HL-60 (cell line): ENCODE results near the gene ARHGAP33.

Source experiments
- DNase-seq, 2 experiments: peaks; one replicate each; pipeline ENCODE4 v3.0.0-alpha.2; 2010 to 2020; ENCODE audit warnings: low read depth in 1 of 2, low spot score in 1 of 2
- H3K27ac ChIP-seq: fragments of 250-450 bp; sonication (Bioruptor Pico); replicated peaks from 2 replicates; pipeline ENCODE4 v1.5.1; 2020; ENCODE audit warnings: mild to moderate bottlenecking, moderate library complexity
- H3K27me3 ChIP-seq: fragments of 250-450 bp; sonication (Bioruptor Pico); 2 replicates; pipeline ENCODE4 v1.5.1; 2021; ENCODE audit warnings: mild to moderate bottlenecking, moderate library complexity; ENCODE audit not compliant: insufficient read depth, poor library complexity, severe bottlenecking
- H3K4me3 ChIP-seq: replicated peaks from 2 replicates; pipeline ENCODE4 v1.5.1; 2011; ENCODE audit warnings: mild to moderate bottlenecking, control low read depth, low read length; ENCODE audit not compliant: insufficient read depth
- GABPA ChIP-seq: IDR thresholded peaks from 2 replicates; pipeline ENCODE4 v1.6.1; 2012; ENCODE audit warnings: low read depth
- POLR2AphosphoS5 ChIP-seq: IDR thresholded peaks from 2 replicates; pipeline ENCODE4 v1.6.1; 2012; ENCODE audit warnings: low read depth
- SPI1 ChIP-seq: IDR thresholded peaks from 2 replicates; pipeline ENCODE4 v1.6.1; 2012; ENCODE audit warnings: low read depth, mild to moderate bottlenecking, borderline replicate concordance
- TF ChIP-seq, protein P1 (sequence below): IDR thresholded peaks from 2 replicates; pipeline ENCODE4 v1.6.1; 2012; ENCODE audit warnings: low read depth; ENCODE audit not compliant: insufficient replicate concordance
- TF ChIP-seq, protein P2 (sequence below): IDR thresholded peaks from one replicate; pipeline ENCODE4 v1.5.1; 2011; ENCODE audit warnings: low read length, control low read depth, inconsistent platforms; ENCODE audit not compliant: insufficient read depth

ARHGAP33 gene

DNA sequence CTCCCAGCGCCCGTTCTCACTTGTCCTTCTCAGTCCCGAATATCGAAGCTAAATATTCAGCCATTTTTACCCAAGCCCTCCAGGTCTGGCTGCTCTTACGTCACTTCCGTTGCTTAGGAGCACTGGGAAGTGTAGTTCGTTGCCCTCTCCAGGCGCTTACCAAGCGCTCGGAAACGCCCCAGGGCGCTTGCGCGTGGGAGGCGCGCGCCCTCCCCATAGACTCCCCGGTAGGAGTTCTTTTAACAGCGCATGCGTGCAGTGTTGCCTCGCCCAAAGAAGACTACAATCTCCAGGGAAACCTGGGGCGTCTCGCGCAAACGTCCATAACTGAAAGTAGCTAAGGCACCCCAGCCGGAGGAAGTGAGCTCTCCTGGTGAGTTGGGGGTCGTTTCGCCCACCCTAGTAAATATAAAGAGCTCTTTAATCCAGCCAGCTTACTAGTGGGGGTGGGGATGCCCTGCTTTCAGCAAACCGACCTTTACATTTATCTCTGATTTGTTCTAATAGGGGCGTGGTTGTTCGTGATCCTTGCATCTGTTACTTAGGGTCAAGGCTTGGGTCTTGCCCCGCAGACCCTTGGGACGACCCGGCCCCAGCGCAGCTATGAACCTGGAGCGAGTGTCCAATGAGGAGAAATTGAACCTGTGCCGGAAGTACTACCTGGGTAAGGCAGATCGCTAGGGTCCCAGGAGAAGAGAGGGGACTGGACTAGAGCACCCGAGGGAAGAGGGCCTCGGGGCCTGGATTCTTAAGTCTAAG lies 29.9 kb upstream of the ARHGAP33 start, which contains the start of the genes PSENEN and U2AF1L4:
Gene PSENEN (plus strand): TSS at position 324 of the 759 bp plus-strand sequence. CDS start 280 bp downstream, at position 604.
Gene U2AF1L4 (minus strand): TSS at position 91 of the 759 bp plus-strand sequence. CDS start 27 bp downstream, at position 64.
- TF ChIP-seq GABPA (peak; percentile 88), SPI1 (peak; percentile 36; the same call in 1 of the 2 replicates)
- TF ChIP-seq, protein P1, sequence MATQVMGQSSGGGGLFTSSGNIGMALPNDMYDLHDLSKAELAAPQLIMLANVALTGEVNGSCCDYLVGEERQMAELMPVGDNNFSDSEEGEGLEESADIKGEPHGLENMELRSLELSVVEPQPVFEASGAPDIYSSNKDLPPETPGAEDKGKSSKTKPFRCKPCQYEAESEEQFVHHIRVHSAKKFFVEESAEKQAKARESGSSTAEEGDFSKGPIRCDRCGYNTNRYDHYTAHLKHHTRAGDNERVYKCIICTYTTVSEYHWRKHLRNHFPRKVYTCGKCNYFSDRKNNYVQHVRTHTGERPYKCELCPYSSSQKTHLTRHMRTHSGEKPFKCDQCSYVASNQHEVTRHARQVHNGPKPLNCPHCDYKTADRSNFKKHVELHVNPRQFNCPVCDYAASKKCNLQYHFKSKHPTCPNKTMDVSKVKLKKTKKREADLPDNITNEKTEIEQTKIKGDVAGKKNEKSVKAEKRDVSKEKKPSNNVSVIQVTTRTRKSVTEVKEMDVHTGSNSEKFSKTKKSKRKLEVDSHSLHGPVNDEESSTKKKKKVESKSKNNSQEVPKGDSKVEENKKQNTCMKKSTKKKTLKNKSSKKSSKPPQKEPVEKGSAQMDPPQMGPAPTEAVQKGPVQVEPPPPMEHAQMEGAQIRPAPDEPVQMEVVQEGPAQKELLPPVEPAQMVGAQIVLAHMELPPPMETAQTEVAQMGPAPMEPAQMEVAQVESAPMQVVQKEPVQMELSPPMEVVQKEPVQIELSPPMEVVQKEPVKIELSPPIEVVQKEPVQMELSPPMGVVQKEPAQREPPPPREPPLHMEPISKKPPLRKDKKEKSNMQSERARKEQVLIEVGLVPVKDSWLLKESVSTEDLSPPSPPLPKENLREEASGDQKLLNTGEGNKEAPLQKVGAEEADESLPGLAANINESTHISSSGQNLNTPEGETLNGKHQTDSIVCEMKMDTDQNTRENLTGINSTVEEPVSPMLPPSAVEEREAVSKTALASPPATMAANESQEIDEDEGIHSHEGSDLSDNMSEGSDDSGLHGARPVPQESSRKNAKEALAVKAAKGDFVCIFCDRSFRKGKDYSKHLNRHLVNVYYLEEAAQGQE: no peak
- Histone ChIP-seq H3K4me3 (peak within 1 kb of the TSS; percentile 79), H3K27ac (peak within 1 kb of the TSS; percentile 98), H3K27me3 (no peaks in the 10 kb centered on the region)
- peak; percentile 98 to 99 for DNase-seq

DNA sequence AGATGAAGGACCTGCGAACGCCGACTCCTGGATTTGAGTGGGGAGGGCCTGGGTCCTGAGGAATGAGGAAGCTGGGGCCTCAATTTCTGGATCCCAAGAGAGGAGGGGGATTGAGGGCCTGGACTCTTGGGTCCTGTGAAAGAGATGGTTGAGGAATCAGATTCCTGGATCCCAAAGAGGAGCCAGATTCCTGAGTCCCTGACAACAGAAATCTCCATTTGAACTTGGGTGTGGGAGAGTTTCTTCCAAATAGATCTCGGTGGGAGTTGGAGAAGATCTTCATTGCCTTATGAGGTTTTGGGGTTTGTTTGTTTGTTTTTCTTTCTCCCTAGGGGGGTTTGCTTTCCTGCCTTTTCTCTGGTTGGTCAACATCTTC lies 29.3 kb upstream of the ARHGAP33 start:
- DNase-seq: no peak
- H3K27me3 ChIP-seq: no peaks in the 10 kb centered on the region
- H3K4me3 ChIP-seq: peak overlapping the region; percentile 79
- H3K27ac ChIP-seq: peak overlapping the region; percentile 98
- no peak for TF ChIP-seq POLR2AphosphoS5
- no peak for TF ChIP-seq SPI1
- TF ChIP-seq, protein P2, sequence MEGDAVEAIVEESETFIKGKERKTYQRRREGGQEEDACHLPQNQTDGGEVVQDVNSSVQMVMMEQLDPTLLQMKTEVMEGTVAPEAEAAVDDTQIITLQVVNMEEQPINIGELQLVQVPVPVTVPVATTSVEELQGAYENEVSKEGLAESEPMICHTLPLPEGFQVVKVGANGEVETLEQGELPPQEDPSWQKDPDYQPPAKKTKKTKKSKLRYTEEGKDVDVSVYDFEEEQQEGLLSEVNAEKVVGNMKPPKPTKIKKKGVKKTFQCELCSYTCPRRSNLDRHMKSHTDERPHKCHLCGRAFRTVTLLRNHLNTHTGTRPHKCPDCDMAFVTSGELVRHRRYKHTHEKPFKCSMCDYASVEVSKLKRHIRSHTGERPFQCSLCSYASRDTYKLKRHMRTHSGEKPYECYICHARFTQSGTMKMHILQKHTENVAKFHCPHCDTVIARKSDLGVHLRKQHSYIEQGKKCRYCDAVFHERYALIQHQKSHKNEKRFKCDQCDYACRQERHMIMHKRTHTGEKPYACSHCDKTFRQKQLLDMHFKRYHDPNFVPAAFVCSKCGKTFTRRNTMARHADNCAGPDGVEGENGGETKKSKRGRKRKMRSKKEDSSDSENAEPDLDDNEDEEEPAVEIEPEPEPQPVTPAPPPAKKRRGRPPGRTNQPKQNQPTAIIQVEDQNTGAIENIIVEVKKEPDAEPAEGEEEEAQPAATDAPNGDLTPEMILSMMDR: no peak
- no peak for TF ChIP-seq GABPA
- TF ChIP-seq, protein P1: no peak

DNA sequence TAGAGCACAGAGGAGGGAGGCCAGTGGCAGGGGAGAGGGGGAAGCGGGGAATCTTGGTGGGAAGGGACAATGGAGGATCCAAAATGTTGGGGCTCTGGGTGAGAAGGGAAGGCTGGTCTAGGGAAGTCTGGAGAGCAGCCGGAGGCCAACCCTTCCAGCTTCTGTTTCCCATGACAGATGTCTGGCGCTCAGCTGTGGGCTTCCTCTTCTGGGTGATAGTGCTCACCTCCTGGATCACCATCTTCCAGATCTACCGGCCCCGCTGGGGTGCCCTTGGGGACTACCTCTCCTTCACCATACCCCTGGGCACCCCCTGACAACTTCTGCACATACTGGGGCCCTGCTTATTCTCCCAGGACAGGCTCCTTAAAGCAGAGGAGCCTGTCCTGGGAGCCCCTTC lies 28.8 kb upstream of the ARHGAP33 start:
- TF ChIP-seq, protein P2: no peak
- TF ChIP-seq SPI1: peak; percentile 12; the same call in 1 of the 2 replicates
- Histone ChIP-seq H3K27ac (peak overlapping the region; percentile 98), H3K27me3 (no peaks in the 10 kb centered on the region), H3K4me3 (peak overlapping the region; percentile 79)
- peak; percentile 42 to 50 for DNase-seq

DNA sequence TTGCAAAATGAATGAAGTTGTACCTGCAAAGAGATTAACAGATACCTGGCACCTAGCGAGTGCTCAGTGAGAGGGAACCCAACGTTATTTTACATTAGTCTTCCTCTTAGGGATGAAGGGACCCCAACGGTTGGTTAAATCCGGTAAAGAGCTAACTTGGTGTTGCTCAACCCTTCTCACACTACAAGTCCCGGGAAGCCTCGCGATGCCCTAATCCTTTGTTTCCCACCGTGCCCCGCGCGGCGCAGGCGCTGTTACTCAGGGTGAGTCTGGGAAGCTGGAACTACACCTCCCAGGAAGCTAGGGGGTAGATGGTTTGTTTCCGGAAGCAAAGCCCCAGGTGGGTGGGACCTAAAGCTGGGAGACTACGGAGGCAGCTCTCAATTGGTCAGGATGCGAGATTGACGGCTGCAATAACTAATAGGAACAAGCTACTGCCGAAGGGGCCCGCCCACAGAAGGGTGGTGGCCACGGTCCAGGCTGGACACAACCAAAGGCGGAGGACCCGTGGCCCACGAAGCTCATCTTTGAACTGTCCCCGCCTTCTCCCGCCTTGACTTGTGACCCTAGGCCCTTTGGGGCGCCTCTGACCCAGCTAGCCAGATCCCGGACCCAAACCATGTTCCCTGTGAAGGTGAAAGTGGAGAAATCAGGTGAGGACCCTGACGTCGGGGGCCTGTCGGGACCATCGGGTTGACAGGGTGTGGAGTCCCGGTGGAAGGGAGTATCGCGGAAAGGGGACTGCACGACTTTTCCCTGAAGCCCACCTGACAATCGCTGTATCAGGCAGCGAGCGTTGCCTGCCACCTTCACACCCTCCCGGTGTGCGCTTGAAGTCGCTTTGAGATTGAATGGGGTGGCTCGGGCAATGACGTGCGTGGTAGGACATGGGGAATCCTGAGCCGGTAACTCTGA lies 27.0 kb upstream of the ARHGAP33 start, which contains the start of gene LIN37:
Gene LIN37 (plus strand): TSS at position 471 of the 915 bp plus-strand sequence. CDS start 149 bp downstream, at position 620.
- TF ChIP-seq, protein P2: no peak
- no peak for TF ChIP-seq SPI1
- TF ChIP-seq POLR2AphosphoS5: peak; percentile 44; the same call in 1 of the 2 replicates
- TF ChIP-seq, protein P1: no peak
- peak; percentile 88 for TF ChIP-seq GABPA
- peak; percentile 99 to 100 for DNase-seq
- no peaks in the 10 kb centered on the region for H3K27me3 ChIP-seq
- peak within 1 kb of the TSS; percentile 97 for H3K4me3 ChIP-seq
- peak within 1 kb of the TSS; percentile 62 for H3K27ac ChIP-seq
